NCI-H524 (cell line): ENCODE results near the gene DCAF16.

Source experiments
- DNase-seq, 2 experiments: peaks; one replicate each; lab custom pipeline; 2025; lab: John Stamatoyannopoulos, UW

DCAF16 gene

DNA sequence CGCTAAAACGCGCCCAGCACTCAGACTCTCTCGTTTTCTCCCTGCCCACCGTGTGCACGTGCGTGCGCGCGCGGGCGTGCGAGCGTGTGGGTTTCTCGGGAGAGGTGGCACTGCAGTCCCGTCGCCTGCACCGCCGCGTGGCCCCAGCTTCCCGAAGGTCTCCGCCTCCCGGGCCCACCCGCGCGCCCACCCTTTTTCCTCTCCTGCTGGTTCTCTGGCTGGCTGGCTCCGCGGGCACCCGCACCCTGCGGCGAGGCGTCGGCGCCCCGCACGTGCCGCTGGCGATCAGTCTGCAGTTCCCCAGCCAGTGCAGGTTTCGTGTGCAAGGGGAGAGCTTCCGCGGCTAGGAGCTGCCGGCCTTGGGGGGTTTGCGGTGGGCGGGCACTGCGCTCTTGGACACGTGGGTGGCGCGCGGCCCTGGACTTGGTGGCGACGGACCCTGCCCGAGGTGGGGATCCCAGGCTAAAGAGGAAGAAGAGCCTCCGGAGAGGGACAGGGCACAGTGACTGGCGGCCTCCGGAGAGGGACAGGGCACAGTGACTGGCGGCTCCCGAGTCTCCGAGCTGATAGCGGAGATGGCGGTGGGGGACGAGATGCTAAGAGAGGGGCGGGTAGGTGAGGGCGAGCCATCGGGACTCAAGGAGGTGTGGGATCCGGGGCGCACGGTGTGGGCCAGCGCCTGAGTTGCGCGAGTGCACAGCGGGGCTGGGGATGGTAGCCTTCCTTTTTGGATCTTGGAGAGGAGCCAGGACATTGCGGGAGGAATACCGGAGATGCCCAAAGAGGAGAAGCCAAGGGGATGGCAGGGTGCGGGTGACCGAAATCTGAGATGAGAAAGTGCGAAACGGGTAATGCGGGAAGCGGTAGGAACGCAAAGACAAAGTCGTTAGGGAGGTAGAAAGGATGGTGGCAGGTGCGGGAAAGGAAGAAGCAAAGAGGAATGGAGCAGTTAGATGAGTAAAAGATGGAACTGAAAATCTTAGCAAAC, 29.0 kb downstream of the DCAF16 start, which contains the start of gene FAM184B:
FAM184B (minus strand) TSS at position 322 of the 988 bp plus-strand sequence. CDS start 322 bp downstream, outside the sequence.
- peak; percentile 39 to 52 for DNase-seq

- peak; percentile 20 to 52 for DNase-seq
Measured at GRCh38 chr4:17780501-17781299, 29.9 kb downstream of the DCAF16 start.

DNA sequence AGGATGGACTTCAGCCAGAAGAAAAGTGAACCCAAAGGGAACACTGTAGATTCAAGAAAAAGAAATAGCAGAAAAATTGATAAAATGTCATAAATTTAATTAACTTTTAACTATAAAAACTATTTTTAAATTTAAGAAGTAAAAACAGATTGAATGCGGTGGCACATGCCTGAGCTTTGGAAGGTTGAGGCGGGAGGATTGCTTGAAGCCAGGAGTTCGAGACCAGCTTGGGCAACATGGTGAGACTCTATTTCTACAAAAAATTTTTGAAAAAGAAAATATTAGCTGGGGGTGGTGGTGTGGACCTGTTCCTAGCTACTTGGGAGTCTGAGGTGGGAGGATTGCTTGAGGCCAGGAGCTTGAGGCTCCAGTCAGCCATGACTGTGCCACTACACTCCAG, 32.1 kb downstream of the DCAF16 start:
- no peak for DNase-seq

GRCh38 chr4:17773135-17773698, 37.3 kb downstream of the DCAF16 start:
- DNase-seq, result no peak

GRCh38 chr4:17771284-17771908, 39.2 kb downstream of the DCAF16 start:
- DNase-seq, result peak; percentile 93 to 98

GRCh38 chr4:17770845-17771244, 39.7 kb downstream of the DCAF16 start:
- no peak for DNase-seq

- DNase-seq, result no peak
Measured at GRCh38 chr4:17769406-17770174, 41.0 kb downstream of the DCAF16 start.

DNA sequence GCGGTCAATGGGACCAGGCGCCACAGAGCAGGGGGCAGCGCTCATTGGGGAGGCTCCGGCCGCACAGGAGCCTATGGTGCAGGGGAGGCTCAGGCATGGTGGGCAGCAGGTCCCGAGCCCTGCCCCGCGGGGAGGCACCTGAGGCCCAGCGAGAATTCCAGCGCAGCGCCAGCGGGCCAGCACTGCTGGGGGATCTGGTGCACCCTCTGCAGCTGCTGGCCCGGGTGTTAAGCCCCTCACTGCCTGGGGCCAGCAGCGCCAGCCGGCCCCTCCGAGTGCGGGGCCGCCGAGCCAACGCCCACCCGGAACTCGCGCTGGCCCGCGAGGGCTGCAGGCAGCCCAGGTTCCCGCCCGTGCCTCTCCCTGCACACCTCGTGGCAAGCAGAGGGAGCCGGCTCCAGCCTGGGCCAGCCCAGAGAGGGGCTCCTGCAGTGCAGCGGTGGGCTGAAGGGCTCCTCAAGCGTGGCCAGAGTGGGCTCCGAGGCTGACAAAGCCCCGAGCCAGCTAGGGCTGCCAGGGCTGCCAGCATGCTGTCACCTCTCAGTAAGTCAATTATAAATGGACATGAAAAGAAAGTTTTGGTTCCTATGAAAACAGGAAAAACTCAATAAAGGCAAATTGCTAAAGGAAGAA, 43.6 kb downstream of the DCAF16 start:
- DNase-seq, result no peak

- DNase-seq, result no peak
Measured at GRCh38 chr4:17765514-17766286, 44.9 kb downstream of the DCAF16 start.

GRCh38 chr4:17763931-17764330, 46.6 kb downstream of the DCAF16 start:
- peak; percentile 70 to 82 for DNase-seq

GRCh38 chr4:17763416-17763815, 47.1 kb downstream of the DCAF16 start:
- DNase-seq, result peak; percentile 15 to 58

DNA sequence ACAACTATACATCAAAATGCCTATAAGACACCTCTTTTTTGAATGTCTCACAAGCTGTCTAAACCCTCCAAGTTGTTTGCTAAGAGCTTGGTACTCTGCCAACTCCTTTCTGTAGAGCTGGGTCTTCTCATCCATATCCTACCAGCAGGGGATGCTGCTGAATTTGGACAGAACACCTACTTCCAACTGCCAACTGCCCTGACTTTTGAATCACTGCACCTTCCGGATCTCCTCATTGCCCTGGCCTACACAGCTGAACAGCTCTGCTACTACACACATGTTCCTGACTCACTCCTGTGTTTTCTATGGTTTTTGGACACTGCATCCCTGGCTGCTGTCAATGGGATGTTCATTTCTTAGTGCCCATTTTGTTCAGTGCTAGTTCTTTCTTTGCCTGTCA, 47.8 kb downstream of the DCAF16 start:
- DNase-seq, result peak; percentile 10 to 67

DNA sequence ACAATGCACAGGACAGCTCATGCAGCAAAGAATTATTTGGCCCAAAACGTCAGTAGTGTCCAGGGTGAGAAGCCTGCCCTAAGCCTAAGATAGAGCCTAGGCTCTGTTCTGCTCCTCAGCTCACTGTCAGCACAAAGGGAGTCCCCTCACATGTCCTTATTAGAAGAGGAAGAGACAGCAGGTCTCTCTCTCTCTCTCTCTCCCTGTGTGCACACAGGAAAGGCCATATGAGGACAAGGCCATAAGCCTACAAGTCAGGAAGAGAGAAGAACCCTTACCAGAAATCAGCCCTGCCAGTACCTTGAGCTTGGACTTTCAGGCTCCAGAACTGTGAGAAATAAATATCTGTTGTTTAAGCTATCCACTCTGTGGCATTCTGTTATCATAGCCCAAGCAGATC, 49.5 kb downstream of the DCAF16 start:
- peak in 1 of 2 experiments; percentile 0 for DNase-seq

DNA sequence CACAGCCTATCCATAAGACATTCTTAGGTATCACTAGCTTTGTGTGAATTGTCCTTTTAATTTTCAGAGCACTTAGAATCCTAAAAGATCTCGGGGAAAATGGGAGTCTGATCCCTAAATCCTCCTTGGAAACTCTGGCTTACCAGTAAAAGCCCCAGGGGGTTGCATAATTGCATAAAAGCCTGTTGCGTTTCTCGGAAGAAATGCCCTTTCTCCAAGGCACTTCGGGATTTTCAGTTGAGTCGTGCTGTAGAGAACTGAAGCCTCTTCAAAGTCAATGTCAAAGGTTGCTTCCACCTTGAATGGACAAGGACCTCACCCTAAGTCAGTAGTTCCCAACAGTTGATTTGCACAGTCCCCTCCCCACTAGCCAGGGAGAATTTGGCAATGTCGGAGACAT, 49.9 kb downstream of the DCAF16 start:
- no peak for DNase-seq

- peak; percentile 62 to 82 for DNase-seq
Measured at GRCh38 chr4:17758485-17758884, 52.1 kb downstream of the DCAF16 start.

DNA sequence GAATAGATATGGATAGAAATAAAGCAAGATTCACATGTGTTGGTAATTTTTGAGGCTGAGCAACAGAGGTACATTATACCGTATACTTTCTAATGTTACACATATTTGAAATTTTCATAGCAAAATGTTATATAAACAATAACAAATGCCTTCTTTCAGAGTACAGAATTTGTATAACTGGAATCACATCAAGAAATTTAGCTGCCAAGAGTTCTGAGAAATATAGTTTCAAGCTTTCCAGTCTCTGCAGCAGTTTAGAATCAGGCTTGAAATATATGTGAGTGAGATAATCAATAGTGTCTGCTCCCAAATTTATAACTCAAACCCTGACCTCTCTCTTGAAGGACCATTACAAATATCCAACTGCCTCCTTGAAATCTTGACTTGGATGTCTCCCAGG, 52.9 kb downstream of the DCAF16 start:
- DNase-seq, result no peak

GRCh38 chr4:17753646-17754045, 56.9 kb downstream of the DCAF16 start:
- DNase-seq, result no peak
